AG09309 (cell line): ENCODE measurements around the gene SCCPDH.

Source experiments
- DNase-seq: peaks from one replicate; pipeline ENCODE4 v3.0.0-alpha.2; 2010; ENCODE audit warnings: low read depth
- H3K4me3 ChIP-seq: 2 replicates; pipeline ENCODE4 v1.5.1; 2011; ENCODE audit warnings: mild to moderate bottlenecking, low read depth, low read length, moderate library complexity; ENCODE audit not compliant: control insufficient read depth
- TF ChIP-seq, protein P1 (sequence below): IDR thresholded peaks from 2 replicates; pipeline ENCODE4 v1.5.1; 2011; ENCODE audit warnings: mild to moderate bottlenecking, low read depth, low read length, inconsistent platforms; ENCODE audit not compliant: insufficient read depth, control insufficient read depth; ENCODE audit errors: missing control alignments

The SCCPDH gene

DNA sequence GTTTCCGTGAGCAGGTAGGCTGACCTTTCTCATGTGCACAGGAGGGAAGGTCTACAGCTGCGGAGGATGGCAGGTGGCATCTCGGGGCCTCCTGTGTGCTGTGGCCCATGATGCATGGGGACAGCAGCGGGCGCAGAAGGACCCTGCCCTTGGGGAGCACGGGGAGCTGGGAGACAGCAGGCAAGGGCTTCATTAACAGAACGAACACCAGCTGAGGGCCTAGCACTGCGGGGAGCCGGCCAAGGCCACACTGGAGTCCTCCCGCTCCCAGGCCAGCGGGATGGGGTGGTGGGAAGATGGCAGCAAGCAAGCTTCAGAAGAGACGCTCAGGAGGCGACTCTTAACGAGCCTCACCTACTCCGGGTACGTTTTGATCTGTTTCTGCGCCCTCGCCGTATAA, 66.6 kb downstream of the SCCPDH start:
- no peak overlapping the region for H3K4me3 ChIP-seq
- DNase-seq, result no peak
- TF ChIP-seq, protein P1, sequence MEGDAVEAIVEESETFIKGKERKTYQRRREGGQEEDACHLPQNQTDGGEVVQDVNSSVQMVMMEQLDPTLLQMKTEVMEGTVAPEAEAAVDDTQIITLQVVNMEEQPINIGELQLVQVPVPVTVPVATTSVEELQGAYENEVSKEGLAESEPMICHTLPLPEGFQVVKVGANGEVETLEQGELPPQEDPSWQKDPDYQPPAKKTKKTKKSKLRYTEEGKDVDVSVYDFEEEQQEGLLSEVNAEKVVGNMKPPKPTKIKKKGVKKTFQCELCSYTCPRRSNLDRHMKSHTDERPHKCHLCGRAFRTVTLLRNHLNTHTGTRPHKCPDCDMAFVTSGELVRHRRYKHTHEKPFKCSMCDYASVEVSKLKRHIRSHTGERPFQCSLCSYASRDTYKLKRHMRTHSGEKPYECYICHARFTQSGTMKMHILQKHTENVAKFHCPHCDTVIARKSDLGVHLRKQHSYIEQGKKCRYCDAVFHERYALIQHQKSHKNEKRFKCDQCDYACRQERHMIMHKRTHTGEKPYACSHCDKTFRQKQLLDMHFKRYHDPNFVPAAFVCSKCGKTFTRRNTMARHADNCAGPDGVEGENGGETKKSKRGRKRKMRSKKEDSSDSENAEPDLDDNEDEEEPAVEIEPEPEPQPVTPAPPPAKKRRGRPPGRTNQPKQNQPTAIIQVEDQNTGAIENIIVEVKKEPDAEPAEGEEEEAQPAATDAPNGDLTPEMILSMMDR, result no peak

DNA sequence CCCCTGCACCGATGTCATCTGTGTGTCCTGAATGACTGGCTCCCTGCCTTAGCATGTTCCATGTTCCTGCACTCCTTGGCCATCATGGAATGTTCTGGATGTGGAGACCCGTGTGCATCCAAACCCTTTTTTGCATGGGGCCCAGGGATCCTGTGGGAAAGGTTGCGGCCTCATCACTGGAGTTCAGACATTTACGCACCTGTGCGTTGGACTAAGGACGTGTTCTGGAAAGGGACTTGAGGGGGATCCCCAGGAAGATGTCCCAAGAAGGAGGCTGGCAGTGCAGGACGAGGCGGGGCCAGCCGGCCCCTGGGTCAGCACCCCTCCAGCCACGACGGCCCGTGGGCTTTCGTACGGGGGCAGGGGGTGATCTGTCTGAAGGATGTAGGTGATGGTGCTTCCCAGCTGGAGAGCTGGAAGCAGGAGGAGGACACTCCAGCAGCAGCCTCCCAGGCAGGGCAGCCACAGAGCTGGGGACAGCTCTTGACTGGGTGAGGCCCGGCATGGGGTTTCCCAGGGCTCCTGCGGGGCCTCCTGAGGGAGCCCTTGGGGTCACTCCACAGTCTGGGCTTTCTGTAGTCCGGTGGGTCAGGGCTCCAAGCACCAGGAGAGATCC, 67.2 kb downstream of the SCCPDH start:
- TF ChIP-seq, protein P1, result no peak
- no peak overlapping the region for H3K4me3 ChIP-seq
- no peak for DNase-seq

DNA sequence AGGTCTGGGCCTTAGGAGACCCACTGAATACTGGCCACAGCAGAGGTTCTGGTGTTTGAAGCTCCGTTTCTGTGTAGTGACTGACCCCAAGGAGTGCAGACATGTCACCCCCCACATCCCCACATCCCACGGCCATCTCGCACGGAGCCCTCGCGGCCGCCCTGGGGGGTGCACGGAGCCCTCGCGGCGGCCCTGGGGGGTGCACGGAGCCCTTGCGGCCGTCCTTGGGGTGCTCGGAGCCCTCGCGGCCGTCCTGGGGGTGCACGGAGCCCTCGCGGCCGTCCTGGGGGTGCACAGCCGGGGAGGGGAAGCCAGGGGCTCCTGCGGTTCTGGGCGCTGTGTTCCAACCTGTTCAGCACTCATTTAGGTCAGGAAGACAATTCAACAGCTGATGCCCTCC, 68.4 kb downstream of the SCCPDH start:
- no peak overlapping the region for H3K4me3 ChIP-seq
- DNase-seq, result no peak

DNA sequence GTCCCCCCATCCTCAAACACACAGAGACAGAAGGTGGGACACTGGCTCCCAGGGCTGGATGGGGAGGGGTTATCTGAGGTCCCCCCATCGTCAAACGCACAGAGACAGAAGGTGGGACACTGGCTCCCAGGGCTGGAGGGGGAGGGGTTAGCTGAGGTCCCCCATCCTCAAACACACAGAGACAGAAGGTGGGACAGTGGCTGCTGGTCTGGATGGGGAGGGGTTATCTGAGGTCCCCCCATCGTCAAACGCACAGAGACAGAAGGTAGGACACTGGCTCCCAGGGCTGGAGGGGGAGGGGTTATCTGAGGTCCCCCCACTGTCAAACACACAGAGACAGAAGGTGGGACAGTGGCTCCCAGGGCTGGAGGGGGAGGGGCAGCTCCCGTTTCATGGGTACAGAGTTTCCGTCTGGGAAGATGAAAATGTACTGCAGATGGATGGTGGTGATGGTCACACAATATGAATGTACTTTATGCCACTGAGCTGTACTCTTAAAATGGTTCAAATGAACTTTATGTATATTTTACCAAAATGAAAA, 69.2 kb downstream of the SCCPDH start:
- no peak overlapping the region for H3K4me3 ChIP-seq

More for the DNA sequence above, 68.4 kb downstream of the SCCPDH start:
- TF ChIP-seq, protein P1, result no peak

DNA sequence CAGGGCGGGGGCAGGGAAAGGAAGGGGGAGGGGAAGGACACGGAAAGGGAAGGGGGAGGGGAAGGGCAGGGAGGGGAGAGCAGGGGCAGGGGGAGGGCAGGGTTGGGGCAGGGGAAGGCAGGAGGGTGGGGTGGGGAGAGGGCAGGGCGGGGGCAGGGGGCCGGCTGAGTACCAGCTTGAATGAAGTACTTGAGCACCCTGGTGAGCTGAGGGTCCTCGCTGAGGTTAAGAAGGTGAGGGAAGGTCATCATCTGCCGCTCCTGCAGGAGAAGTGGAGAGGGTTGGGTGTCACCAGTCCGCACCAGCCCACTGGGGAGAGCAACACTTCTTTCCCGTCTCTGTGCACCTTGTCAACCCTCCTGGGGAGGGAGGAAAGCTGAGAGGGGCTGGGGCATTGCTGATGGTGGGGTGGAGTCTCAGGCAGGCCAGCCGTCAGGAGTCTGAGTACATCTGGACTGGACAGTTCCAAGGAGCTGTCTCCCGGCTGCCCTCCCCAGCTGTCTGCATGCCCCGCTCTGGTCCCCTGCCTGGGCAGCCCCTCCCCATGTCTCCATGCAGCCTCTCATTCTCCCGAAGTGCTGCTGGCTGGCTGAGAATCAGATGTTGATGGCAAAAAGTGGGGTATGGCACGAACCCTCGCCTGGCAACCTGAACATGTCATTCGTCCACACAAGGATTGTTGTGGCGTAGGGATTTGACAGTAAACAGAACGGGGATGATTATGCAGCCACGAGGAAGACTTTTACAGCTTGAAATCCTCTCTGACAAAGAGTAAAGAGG, 70.0 kb downstream of the SCCPDH start:
- H3K4me3 ChIP-seq, result no peak overlapping the region
- DNase-seq, result no peak
- TF ChIP-seq, protein P1, result no peak

More for the DNA sequence above, 69.2 kb downstream of the SCCPDH start:
- no peak for DNase-seq
- TF ChIP-seq, protein P1, result no peak

DNA sequence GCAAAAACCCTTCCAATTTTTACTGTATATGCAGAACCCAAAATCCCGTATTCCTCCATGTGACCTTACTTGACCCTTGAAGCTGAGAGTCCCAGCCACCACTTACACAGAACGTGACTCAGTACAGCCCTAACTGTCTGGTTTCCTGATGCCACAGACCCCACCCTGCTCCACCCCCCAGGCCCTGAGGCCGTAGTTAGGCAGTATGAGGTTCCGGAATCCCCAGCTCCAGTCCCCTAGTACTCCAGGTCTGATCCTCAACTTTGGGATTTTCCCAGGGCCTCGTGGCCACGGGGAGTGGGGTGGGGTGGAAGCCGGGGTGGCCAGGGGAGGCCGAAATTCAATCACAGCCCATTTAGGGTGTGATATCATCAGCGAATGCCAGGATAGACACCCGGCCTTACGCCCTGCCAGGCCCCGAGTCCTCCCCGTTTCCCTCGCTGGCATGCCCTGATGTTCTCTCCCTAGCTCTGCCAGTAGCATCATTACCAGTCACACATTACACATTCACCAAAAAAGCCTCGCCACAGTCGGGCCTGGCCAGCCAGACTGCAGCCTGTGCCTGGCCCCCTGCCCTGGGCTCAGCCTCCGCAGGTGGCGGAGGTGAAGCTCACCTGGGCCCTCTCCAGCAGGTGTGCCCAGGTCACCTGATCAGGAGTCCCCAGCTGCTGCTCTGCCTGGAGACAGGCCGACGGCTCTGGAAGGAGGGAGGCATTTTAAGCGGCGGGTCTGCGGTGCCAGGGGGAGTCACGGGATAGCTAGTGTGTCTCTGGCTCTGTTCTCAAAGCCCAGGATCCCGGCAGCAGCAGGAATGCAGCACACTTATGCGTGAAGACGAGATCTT, 70.8 kb downstream of the SCCPDH start:
- no peak overlapping the region for H3K4me3 ChIP-seq
- peak; percentile 5 for DNase-seq
- TF ChIP-seq, protein P1, result no peak
